Keratinocyte (primary cell): ENCODE measurements around the gene TCF7.

ENCODE experiments used
- EZH2 ChIP-seq: IDR thresholded peaks from one replicate; pipeline ENCODE4 v1.6.1; 2012; ENCODE audit warnings: inconsistent platforms, mild to moderate bottlenecking, low read length, moderate library complexity
- TF ChIP-seq, protein P1 (sequence below), 3 experiments: IDR thresholded peaks in 1 of 3; conservative IDR thresholded peaks in 1 of 3; optimal IDR thresholded peaks in 1 of 3; 2 replicates in 2 of 3; 3 replicates in 1 of 3; pipeline versions ENCODE3 to v1.5.1; 2011; ENCODE audit warnings: low read length in 3 of 3, mild to moderate bottlenecking in 3 of 3, moderate library complexity in 2 of 3, control low read depth in 1 of 3, inconsistent platforms in 1 of 3; ENCODE audit not compliant: insufficient read depth in 2 of 3; ENCODE audit errors: extremely low read depth in 1 of 3

DNA sequence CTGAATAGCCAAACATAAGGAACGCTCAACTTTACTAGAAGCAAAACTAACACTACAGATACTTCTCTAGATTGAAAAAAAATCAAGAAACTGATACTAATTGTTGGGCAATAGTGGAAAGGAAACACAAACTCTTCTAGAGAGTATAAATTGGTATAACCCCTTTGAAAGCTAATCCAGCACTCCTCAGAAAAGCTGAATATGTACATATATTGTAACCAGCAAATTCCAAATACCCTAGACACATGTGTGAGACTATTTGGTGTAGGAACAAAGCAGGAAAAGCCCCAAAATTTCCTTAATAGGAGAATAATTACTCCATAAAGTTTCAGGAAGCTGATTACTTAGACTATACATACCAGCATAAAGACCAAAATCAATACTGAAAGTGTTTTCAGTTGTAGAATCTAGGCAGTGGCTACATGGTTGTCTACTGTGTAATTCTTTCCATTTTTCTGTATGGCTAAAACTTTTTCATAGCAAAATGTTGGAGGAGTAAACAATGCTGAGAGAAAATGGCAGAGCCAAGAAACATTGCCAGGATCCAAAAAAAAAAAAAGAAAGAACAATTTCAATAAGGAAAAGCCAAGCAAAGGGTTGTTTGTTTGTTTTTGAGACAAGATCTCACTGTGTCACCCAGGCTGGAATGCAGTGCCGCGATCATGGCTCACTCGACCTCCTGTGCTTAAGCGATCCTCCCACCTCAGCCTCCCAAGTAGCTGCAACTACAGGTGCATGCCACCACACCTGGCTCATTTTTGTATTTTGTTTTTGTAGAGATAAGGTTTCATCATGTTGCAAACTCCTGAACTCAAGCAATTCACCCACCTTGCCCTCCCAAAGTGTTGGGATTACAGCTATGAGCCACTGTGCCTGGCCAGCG, 47.3 kb downstream of the TCF7 start:
- TF ChIP-seq, protein P1, sequence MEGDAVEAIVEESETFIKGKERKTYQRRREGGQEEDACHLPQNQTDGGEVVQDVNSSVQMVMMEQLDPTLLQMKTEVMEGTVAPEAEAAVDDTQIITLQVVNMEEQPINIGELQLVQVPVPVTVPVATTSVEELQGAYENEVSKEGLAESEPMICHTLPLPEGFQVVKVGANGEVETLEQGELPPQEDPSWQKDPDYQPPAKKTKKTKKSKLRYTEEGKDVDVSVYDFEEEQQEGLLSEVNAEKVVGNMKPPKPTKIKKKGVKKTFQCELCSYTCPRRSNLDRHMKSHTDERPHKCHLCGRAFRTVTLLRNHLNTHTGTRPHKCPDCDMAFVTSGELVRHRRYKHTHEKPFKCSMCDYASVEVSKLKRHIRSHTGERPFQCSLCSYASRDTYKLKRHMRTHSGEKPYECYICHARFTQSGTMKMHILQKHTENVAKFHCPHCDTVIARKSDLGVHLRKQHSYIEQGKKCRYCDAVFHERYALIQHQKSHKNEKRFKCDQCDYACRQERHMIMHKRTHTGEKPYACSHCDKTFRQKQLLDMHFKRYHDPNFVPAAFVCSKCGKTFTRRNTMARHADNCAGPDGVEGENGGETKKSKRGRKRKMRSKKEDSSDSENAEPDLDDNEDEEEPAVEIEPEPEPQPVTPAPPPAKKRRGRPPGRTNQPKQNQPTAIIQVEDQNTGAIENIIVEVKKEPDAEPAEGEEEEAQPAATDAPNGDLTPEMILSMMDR (optimal IDR thresholded peaks at IDR 0.05 in 1 of 3, IDR thresholded peaks at IDR 0.05 in 1 of 3, conservative IDR thresholded peaks at IDR 0.05 in 1 of 3; ENCODE audit: extremely low read depth in 1 of 3, insufficient read depth in 2 of 3, low read length in 3 of 3), result no peak
- no peak for TF ChIP-seq EZH2
